H9 (cell line): ENCODE measurements around the gene GPC6. TPM values are rescaled to one million over a fixed set of nuclear protein-coding genes. Genes with fewer than 3 reads are reported as not detected.

Source experiments
- DNase-seq: peaks from one replicate; pipeline ENCODE4 v3.0.0-alpha.2; 2017
- H2AFZ ChIP-seq: one replicate; pipeline ENCODE4 v1.6.1; 2013; ENCODE audit warnings: mild to moderate bottlenecking, low read length, control low read depth, moderate library complexity
- H2AK5ac ChIP-seq: 2 replicates; pipeline ENCODE4 v1.6.1; 2013; ENCODE audit warnings: low read length, control low read depth, mixed read lengths; ENCODE audit not compliant: insufficient read length
- H2BK120ac ChIP-seq: one replicate; pipeline ENCODE4 v1.6.1; 2013; ENCODE audit warnings: low read depth, mild to moderate bottlenecking, low read length, control low read depth, inconsistent platforms; ENCODE audit not compliant: poor library complexity, severe bottlenecking
- H2BK12ac ChIP-seq: 2 replicates; pipeline ENCODE4 v1.6.1; 2013; ENCODE audit warnings: low read length, control low read depth, mixed read lengths, low read depth; ENCODE audit not compliant: insufficient read length
- H2BK15ac ChIP-seq: 2 replicates; pipeline ENCODE4 v1.6.1; 2013; ENCODE audit warnings: low read depth, low read length, control low read depth
- H2BK20ac ChIP-seq: one replicate; pipeline ENCODE4 v1.6.1; 2013; ENCODE audit warnings: low read depth, mild to moderate bottlenecking, low read length, control low read depth, inconsistent platforms; ENCODE audit not compliant: poor library complexity, severe bottlenecking
- H2BK5ac ChIP-seq: 2 replicates; pipeline ENCODE4 v1.6.1; 2013; ENCODE audit warnings: low read length, control low read depth, mixed read lengths; ENCODE audit not compliant: insufficient read length
- H3K14ac ChIP-seq: 2 replicates; pipeline ENCODE4 v1.6.1; 2013; ENCODE audit warnings: low read length, control low read depth; ENCODE audit not compliant: insufficient read depth
- H3K18ac ChIP-seq: 2 replicates; pipeline ENCODE4 v1.6.1; 2013; ENCODE audit warnings: low read depth, mild to moderate bottlenecking, mixed read lengths, low read length, control low read depth; ENCODE audit not compliant: insufficient read length
- H3K23ac ChIP-seq: 2 replicates; pipeline ENCODE4 v1.6.1; 2013; ENCODE audit warnings: low read length, control low read depth, mixed read lengths, low read depth; ENCODE audit not compliant: insufficient read length
- H3K23me2 ChIP-seq: 2 replicates; pipeline ENCODE4 v1.6.1; 2013; ENCODE audit warnings: low read depth, mild to moderate bottlenecking, mixed read lengths, low read length, control low read depth; ENCODE audit not compliant: insufficient read length, poor library complexity, severe bottlenecking
- H3K27ac ChIP-seq: 2 replicates; pipeline ENCODE4 v1.5.1; 2013; ENCODE audit warnings: low read length, control low read depth, mixed read lengths, low read depth; ENCODE audit not compliant: insufficient read length
- H3K27me3 ChIP-seq: 2 replicates; pipeline ENCODE4 v1.6.1; 2013; ENCODE audit warnings: low read length, control low read depth, inconsistent platforms; ENCODE audit not compliant: insufficient read depth
- H3K4ac ChIP-seq: 2 replicates; pipeline ENCODE4 v1.6.1; 2013; ENCODE audit warnings: low read depth, mild to moderate bottlenecking, control low read depth, inconsistent platforms, low read length, moderate library complexity
- H3K4me1 ChIP-seq: 2 replicates; pipeline ENCODE4 v1.6.1; 2013; ENCODE audit warnings: low read length, control low read depth, inconsistent platforms; ENCODE audit not compliant: insufficient read depth
- H3K4me2 ChIP-seq: 2 replicates; pipeline ENCODE4 v1.6.1; 2013; ENCODE audit warnings: low read length, control low read depth, mixed read lengths; ENCODE audit not compliant: insufficient read length, insufficient read depth
- H3K56ac ChIP-seq: 2 replicates; pipeline ENCODE4 v1.6.1; 2013; ENCODE audit warnings: low read depth, mild to moderate bottlenecking, mixed read lengths, low read length, control low read depth; ENCODE audit not compliant: insufficient read length
- H3K79me1 ChIP-seq: 2 replicates; pipeline ENCODE4 v1.6.1; 2013; ENCODE audit warnings: low read depth, mild to moderate bottlenecking, moderate library complexity, low read length, control low read depth, inconsistent platforms; ENCODE audit not compliant: insufficient read depth, poor library complexity, severe bottlenecking
- H3K79me2 ChIP-seq: 2 replicates; pipeline ENCODE4 v1.6.1; 2013; ENCODE audit warnings: low read length, control low read depth, inconsistent platforms; ENCODE audit not compliant: insufficient read depth
- H3K9ac ChIP-seq: 2 replicates; pipeline ENCODE4 v1.6.1; 2013; ENCODE audit warnings: low read length, control low read depth, mixed read lengths; ENCODE audit not compliant: insufficient read length; ENCODE audit errors: extremely low read depth
- H3K9me3 ChIP-seq: one replicate; pipeline ENCODE4 v1.6.1; 2013; ENCODE audit warnings: low read depth, low read length, inconsistent platforms; ENCODE audit not compliant: control insufficient read depth
- H3T11ph ChIP-seq: one replicate; pipeline ENCODE4 v1.6.1; 2013; ENCODE audit warnings: mild to moderate bottlenecking, low read length, control low read depth, inconsistent platforms
- H4K20me1 ChIP-seq: one replicate; pipeline ENCODE4 v1.6.1; 2013; ENCODE audit not compliant: control insufficient read depth, insufficient read length, insufficient read depth
- H4K5ac ChIP-seq: 2 replicates; pipeline ENCODE4 v1.6.1; 2013; ENCODE audit warnings: low read depth, mild to moderate bottlenecking, mixed read lengths, low read length, control low read depth; ENCODE audit not compliant: insufficient read length
- H4K8ac ChIP-seq: replicated peaks from 2 replicates; pipeline ENCODE4 v1.6.1; 2013; ENCODE audit warnings: low read length, control low read depth, mixed read lengths, low read depth; ENCODE audit not compliant: insufficient read length
- H4K91ac ChIP-seq: 2 replicates; pipeline ENCODE4 v1.6.1; 2013; ENCODE audit warnings: low read depth, mild to moderate bottlenecking, moderate library complexity, mixed read lengths, low read length, control low read depth; ENCODE audit not compliant: insufficient read length
- H3K27ac Mint-ChIP-seq, 3 experiments: 2 replicates in 2 of 3; 3 replicates in 1 of 3; pipeline ENCODE4 v1.8.0; 2020 to 2021; ENCODE audit warnings: mixed read lengths in 3 of 3, mild to moderate bottlenecking in 1 of 3, moderate library complexity in 1 of 3
- H3K27me3 Mint-ChIP-seq: 2 replicates; pipeline ENCODE4 v1.8.0; 2021; ENCODE audit warnings: low read depth, mild to moderate bottlenecking, moderate library complexity, mixed read lengths
- H3K36me3 Mint-ChIP-seq, 3 experiments: 2 replicates in 2 of 3; 3 replicates in 1 of 3; pipeline ENCODE4 v1.8.0; 2020 to 2021; ENCODE audit warnings: low read depth in 3 of 3, mixed read lengths in 3 of 3; ENCODE audit not compliant: insufficient read depth in 1 of 3
- H3K4me1 Mint-ChIP-seq, 2 experiments: 2 replicates each; pipeline ENCODE4 v1.8.0; 2020; ENCODE audit warnings: mixed read lengths in 2 of 2
- H3K4me3 Mint-ChIP-seq, 2 experiments: 2 replicates in 1 of 2; 3 replicates in 1 of 2; pipeline ENCODE4 v1.8.0; 2020 to 2021; ENCODE audit warnings: mild to moderate bottlenecking in 2 of 2, mixed read lengths in 2 of 2, moderate library complexity in 1 of 2
- H3K9me3 Mint-ChIP-seq, 2 experiments: 2 replicates in 1 of 2; 3 replicates in 1 of 2; pipeline ENCODE4 v1.8.0; 2020; ENCODE audit warnings: mild to moderate bottlenecking in 2 of 2, mixed read lengths in 2 of 2, moderate library complexity in 1 of 2
- WGBS: extraction: QIAGEN DNeasy Blood & Tissue Kit; methylation state at CpG from one replicate; pipeline ENCODE4 v1.1.7; 2013; ENCODE audit warnings: missing lambda C conversion rate, low lambda C conversion rate, mixed read lengths; ENCODE audit not compliant: insufficient read length; ENCODE audit errors: extremely low coverage; 5-methylcytosine and 5-hydroxymethylcytosine counted together
- total RNA-seq: library from RNA; stranded (reverse); gene quantifications from 2 replicates; pipeline ENCODE4 v1.2.1, GENCODE V29; 2021
- TF ChIP-seq, protein P1 (sequence below): fragments of 200-600 bp; sonication (generic); conservative IDR thresholded peaks from 3 replicates; pipeline ENCODE4 v1.8.0; 2021; ENCODE audit warnings: antibody characterized with exemption, mild to moderate bottlenecking

Gene GPC6
- total RNA-seq, 1 experiment from 2014 or later, result 15.6 TPM

DNA sequence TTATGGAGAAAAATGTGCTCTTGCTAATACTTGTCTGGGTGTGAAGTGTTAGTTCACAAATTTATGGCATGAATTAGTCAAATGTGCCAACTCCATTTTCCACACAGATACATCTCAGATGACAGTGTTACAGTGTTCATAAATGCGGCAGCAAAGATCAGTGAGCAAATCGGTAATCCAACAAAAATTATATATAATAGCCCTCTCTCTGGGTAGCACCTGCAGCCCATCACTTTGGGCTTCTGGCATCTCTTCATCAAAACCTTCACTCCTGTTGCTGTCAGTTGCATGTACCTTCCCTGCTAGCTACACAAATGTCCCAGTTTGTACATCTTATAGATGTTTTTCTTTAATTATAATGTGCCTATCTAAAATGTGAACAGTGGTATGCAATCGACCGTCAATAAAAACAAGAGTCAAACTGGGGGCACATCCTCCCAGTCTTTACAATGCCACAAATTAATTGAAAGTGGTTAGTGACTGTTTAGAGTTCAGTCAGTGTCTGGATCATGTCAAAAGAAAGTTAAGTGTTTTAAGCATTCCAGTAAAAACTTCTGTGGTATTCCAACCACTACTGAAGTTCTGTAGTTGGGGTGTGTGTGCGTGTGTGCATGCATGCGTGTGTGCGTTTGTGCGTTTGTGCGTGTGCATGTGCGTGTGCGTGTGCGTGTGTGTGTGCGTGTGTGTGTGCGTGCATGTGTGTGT, 804.0 kb downstream of the GPC6 start:
- 0 out of 2 replicates have a peak, but pooled peaks cover 2% of the 10 kb centered on the region for H3K4me1 ChIP-seq
- H3K79me2 ChIP-seq, result no peaks in the 10 kb centered on the region
- H2BK120ac ChIP-seq, result no peak overlapping the region
- H3K4ac ChIP-seq, result no peak overlapping the region
- H3K56ac ChIP-seq, result no peak overlapping the region
- no peak overlapping the region for H2BK15ac ChIP-seq
- no peaks in the 10 kb centered on the region for H3K23me2 ChIP-seq
- no CpG with 5 or more reads among the region's 14 CpGs for WGBS
- no peak overlapping the region for H3K4me3 Mint-ChIP-seq
- H2AFZ ChIP-seq, result no peak overlapping the region
- H2BK5ac ChIP-seq, result no peak overlapping the region
- TF ChIP-seq, protein P1, sequence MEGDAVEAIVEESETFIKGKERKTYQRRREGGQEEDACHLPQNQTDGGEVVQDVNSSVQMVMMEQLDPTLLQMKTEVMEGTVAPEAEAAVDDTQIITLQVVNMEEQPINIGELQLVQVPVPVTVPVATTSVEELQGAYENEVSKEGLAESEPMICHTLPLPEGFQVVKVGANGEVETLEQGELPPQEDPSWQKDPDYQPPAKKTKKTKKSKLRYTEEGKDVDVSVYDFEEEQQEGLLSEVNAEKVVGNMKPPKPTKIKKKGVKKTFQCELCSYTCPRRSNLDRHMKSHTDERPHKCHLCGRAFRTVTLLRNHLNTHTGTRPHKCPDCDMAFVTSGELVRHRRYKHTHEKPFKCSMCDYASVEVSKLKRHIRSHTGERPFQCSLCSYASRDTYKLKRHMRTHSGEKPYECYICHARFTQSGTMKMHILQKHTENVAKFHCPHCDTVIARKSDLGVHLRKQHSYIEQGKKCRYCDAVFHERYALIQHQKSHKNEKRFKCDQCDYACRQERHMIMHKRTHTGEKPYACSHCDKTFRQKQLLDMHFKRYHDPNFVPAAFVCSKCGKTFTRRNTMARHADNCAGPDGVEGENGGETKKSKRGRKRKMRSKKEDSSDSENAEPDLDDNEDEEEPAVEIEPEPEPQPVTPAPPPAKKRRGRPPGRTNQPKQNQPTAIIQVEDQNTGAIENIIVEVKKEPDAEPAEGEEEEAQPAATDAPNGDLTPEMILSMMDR, result no peak
- H3K27ac ChIP-seq, result no peak overlapping the region
- H3K4me2 ChIP-seq, result no peak overlapping the region
- H3K79me1 ChIP-seq, result no peaks in the 10 kb centered on the region
- no peak overlapping the region for H3K27ac Mint-ChIP-seq
- no peak overlapping the region for H3K9ac ChIP-seq
- H4K20me1 ChIP-seq, result no peaks in the 10 kb centered on the region
- H3T11ph ChIP-seq, result no peak overlapping the region
- H3K36me3 Mint-ChIP-seq, result no peaks in the 10 kb centered on the region
- no peak overlapping the region for H3K23ac ChIP-seq
- peaks cover 14 to 25% of the 10 kb centered on the region in 2 experiments for H3K4me1 Mint-ChIP-seq
- H3K9me3 ChIP-seq, result no peaks in the 10 kb centered on the region
- H2AK5ac ChIP-seq, result no peak overlapping the region
- no peak overlapping the region for H3K14ac ChIP-seq
- no peak overlapping the region for H3K18ac ChIP-seq
- H3K27me3 ChIP-seq, result no peaks in the 10 kb centered on the region
- no peak overlapping the region for H2BK12ac ChIP-seq
- no peak overlapping the region for H4K91ac ChIP-seq
- H3K27me3 Mint-ChIP-seq, result no peaks in the 10 kb centered on the region
- no peaks in the 10 kb centered on the region for H3K9me3 Mint-ChIP-seq
- no peak overlapping the region for H4K8ac ChIP-seq
- no peak overlapping the region for H2BK20ac ChIP-seq
- H4K5ac ChIP-seq, result no peak overlapping the region
- DNase-seq, result no peak
